GM15510 (cell line): ENCODE measurements around the gene IDUA.

Experiments
- POLR2A ChIP-seq: IDR thresholded peaks from 3 replicates; pipeline ENCODE4 v1.6.1; 2011; ENCODE audit warnings: borderline replicate concordance; ENCODE audit not compliant: insufficient read length; ENCODE audit errors: extremely low read depth

The IDUA gene

GRCh38 chr4:987624-988513 lies 1.0 kb downstream of the IDUA start:
- TF ChIP-seq POLR2A = no peak

DNA sequence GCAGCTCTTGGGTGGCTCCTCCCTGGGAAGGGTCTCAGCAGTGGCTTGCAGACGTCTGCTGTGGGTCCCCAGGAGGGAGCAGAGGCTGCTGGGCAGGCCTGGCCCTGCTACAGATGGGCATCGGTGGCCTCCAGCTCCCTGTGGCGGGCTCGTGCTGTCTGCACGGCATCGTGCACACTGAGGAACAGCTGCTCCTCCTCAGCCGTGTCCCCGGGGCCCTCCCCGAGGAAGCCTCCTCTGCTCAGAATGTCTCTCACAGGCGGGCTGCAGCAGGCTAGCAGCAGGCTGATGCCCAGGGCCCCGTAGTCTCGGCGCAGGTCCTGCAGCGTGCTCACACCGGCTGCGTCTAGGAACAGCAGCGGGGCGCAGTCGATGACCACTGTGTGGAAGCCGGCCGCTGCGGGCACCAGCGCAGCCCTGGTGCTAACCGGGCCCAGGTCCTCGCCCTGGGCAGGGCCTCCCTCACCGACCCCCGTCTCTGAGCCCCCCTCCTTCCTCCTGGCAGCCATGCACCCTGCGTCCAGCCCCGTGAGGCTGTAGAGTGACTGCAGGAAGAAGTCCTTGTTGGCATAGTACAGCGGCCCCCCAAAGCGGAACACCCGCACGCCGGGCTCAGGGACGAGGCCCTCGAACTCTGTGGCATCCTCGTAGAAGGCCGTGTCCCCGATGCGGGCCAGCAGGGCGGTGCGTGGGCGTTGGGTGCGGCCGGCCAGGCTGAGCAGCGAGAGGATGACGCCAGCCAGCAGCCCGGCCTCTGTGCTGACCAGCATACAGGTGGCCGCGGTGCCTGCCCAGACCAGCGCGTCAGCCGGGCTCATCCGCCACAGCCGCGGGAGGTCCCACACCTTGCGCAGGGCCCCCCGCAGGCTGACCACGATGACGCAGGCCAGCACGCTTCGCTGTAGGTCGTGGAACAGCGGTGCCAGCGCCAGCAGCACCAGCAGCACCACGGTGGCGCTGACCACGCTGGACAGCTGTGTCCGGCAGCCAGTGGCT lies 2.2 kb downstream of the IDUA start:
- TF ChIP-seq POLR2A = no peak

DNA sequence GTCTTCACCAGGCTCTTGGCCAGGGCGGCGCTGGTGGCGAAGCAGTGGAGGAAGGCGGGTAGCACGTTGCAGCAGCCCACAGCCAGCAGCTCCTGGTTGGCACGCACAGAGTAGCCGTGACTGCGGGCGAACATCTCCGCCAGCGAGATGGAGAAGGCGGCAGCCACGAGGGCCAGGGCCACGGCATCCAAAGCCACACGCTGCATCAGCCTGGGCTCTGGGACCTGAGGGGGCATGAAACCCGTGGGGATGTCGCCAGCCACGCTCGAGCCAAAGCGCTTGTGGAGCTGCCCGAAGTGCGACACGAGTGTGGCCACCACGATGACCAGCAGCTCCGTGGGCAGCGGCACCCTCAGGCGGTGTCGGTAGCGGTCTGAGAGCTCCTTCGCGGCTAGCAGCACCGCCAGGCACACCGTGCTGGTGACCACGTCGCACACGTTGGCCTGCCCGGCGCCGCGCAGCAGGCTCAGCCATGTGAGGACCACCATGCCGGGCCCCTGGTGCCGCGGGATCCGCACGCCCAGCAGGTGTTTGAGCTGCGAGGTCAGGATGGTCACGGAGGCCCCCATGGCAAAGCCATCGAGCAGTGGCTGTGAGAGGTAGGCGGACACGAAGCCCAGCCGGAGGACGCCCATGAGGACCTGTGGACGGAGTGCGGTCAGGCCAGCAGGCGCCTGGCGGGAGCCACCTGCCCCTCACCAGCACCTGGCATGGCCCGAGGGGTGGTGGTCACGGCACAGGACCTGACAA lies 3.1 kb downstream of the IDUA start:
- TF ChIP-seq POLR2A = no peak

DNA sequence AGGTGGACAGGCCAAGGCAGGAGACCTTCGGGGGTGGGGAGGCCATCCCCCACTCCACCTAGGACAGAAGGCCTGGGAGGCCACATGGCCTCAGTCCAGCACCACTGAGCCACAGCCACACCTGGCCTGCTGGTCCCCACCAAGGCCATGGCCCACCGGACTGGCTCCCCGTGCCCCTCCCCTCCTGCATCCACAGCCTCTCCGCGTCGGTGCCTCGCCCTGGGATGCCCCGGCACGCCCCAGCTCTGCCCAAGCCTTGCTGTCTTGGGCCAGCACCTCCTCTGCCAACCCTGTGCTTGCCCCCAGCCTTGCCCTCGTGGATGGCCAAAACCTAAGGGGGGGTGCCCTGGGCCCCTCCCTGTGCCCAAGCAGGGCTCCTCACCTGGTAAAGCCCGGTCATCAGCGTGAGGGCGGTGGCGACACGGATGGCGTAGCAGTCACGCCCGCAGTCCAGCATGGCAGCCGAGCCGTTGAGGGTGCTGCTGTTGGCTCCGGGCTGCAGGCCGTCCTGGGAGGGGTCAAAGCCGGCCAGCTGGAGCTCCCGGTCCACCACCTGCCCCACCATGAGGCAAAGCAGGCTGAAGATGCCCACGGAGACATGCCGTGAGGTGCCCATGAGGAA lies 4.0 kb downstream of the IDUA start:
- TF ChIP-seq POLR2A = no peak

GRCh38 chr4:991451-992296 lies 4.8 kb downstream of the IDUA start:
- TF ChIP-seq POLR2A = no peak

GRCh38 chr4:992297-993110 lies 5.7 kb downstream of the IDUA start:
- no peak for TF ChIP-seq POLR2A

DNA sequence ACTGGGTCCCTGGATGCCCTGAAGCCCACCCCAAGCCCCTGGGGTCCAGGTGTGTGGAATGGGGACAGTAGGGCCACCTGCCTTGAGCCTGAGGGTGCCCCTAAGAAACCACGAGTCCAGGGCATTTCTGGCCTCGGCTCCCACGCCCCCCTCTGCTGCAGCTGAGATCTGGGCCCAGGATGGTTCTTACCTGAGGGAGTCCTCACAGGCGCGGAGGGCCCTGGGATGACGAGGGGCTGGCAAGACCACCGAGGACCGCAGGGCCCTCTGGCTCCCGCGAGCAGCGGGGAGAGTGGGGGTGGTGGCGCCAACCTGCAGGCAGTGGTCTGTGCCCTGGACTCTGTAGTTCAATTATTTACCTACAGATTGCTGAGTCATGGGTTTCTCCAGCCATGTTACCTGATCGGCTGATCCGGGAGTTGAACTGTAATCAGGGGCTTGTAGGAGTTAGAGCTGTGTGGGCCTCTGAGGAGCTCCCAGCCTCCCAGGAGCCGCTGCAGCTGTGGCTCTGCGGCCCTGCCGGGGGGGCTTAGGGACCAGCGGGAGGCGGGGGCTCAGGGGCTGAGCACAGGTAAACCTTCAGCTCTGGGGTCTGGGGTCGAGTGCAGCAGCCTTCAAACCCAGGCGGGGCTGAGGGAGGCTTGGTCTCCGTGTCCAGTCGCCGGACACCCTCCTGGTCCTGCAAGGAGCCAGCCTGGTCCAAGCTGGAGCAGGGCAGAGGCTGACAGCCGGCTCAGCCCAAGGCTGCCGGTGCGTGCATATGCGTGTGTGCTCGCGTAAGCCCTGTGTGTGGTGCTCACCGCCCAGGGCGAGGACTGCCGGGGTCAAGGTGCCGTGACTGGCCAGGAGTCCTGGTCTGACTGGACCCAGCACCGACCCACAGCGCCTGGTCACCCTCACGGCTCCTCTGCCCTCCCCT lies 6.5 kb downstream of the IDUA start, which contains the start of gene SLC26A1:
TSS of gene SLC26A1 (minus strand) at position 294 of the 919 bp plus-strand sequence. CDS start 1,701 bp downstream, outside the sequence.
- TF ChIP-seq POLR2A = no peak

GRCh38 chr4:995311-996026 lies 8.6 kb downstream of the IDUA start:
- TF ChIP-seq POLR2A = no peak

- no peak for TF ChIP-seq POLR2A
Observed at GRCh38 chr4:996030-996996, 9.5 kb downstream of the IDUA start.

GRCh38 chr4:996997-997374 lies 10.1 kb downstream of the IDUA start:
- TF ChIP-seq POLR2A = no peak
